Measurements from ENCODE around the gene BCDIN3D.

- TF ChIP-seq CTCF (IDR thresholded peaks at IDR 0.05) (no peak), POLR2A (IDR thresholded peaks at IDR 0.05) (no peak)
Measured at GRCh38 chr12:49885118-49885517, 42.2 kb upstream of the BCDIN3D start.

Data from Peyer's patch (tissue), 4 donors.